Activated CD4-positive, CD25-positive, alpha-beta regulatory T cell treated with anti-CD3 and anti-CD28 coated beads, Interleukin-2, amount 50 U/mL, for 16 hours (primary cell): ENCODE measurements around the gene FAM234B.

ENCODE experiments used
- DNase-seq: peaks from one replicate; pipeline ENCODE4 v3.0.0-alpha.2; 2020; ENCODE audit warnings: low read depth, low spot score

FAM234B gene

GRCh38 chr12:13091832-13092231 is 47.7 kb downstream of the FAM234B start:
- DNase-seq = no peak

GRCh38 chr12:13093191-13093847 is 49.1 kb downstream of the FAM234B start:
- no peak for DNase-seq

- DNase-seq = no peak
These were observed 49.7 kb downstream of the FAM234B start for GRCh38 chr12:13093848-13094220.

- DNase-seq = no peak
These were observed 50.2 kb downstream of the FAM234B start for GRCh38 chr12:13094367-13094766.

GRCh38 chr12:13095266-13095995 is 51.2 kb downstream of the FAM234B start:
- DNase-seq = no peak

- no peak for DNase-seq
These were observed 53.4 kb downstream of the FAM234B start for GRCh38 chr12:13097491-13098011.

- no peak for DNase-seq
These were observed 55.1 kb downstream of the FAM234B start for GRCh38 chr12:13099066-13099843.

- DNase-seq = no peak
These were observed 55.8 kb downstream of the FAM234B start for GRCh38 chr12:13099844-13100604.

- DNase-seq = no peak
These were observed 56.4 kb downstream of the FAM234B start for GRCh38 chr12:13100605-13100881.

- peak; percentile 86 for DNase-seq
These were observed 56.9 kb downstream of the FAM234B start for GRCh38 chr12:13100882-13101769.

GRCh38 chr12:13101821-13102375 is 57.7 kb downstream of the FAM234B start:
- no peak for DNase-seq

GRCh38 chr12:13102461-13103195 is 58.4 kb downstream of the FAM234B start:
- DNase-seq = no peak

- no peak for DNase-seq
These were observed 59.3 kb downstream of the FAM234B start, which contains the start of gene GSG1 for GRCh38 chr12:13103391-13104033. TSS of gene GSG1 (minus strand) at chr12:13103667. CDS start at chr12:13103512, 155 bp downstream.

GRCh38 chr12:13104409-13104808 is 60.2 kb downstream of the FAM234B start:
- no peak for DNase-seq

- DNase-seq = no peak
These were observed 61.6 kb downstream of the FAM234B start for GRCh38 chr12:13105781-13106180.

- no peak for DNase-seq
These were observed 62.5 kb downstream of the FAM234B start for GRCh38 chr12:13106666-13107065.

- DNase-seq = no peak
These were observed 68.8 kb downstream of the FAM234B start for GRCh38 chr12:13112968-13113367.

- DNase-seq = no peak
These were observed 70.3 kb downstream of the FAM234B start for GRCh38 chr12:13114251-13115052.
